ENCODE measurements around the gene ALOXE3. TPM values are rescaled to one million over a fixed set of nuclear protein-coding genes. Genes with fewer than 3 reads are reported as not detected.

The ALOXE3 gene
- total RNA-seq, 2 experiments from 2014 or later, result 0.81 to 0.91 TPM

DNA sequence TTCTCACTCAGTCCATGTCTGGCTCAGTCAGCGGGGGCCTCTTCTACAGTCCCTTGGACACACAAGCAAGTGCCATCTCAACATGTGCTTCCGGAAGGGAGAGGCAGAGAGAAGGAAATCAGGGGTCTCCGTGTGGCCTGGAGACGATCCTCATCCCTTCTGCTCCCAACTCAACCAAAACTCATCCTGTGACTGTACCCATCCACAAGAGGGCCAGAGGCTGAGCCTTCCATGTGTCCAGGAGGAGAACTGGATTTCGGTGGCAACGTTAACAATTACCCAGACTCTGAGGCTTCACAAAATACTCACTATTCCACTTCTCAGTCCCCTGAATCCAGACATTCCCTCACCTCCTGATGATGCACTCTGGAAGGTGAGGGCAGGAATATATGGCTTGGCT lies 23.0 kb downstream of the ALOXE3 start:
- Mint-ChIP-seq H3K27ac (no peak overlapping the region), H3K27me3 (peaks cover 8% of the 10 kb centered on the region), H3K4me1 (ENCODE audit: low read depth) (peaks cover 17% of the 10 kb centered on the region), H3K4me3 (no peak overlapping the region), H3K9me3 (no peaks in the 10 kb centered on the region), H3K36me3 (ENCODE audit: low read depth) (no peaks in the 10 kb centered on the region)
- H3K27me3 ChIP-seq (ENCODE audit: control insufficient read depth in 1 of 2, insufficient read depth in 2 of 2, low read length in 2 of 2), result peaks cover 0 to 8% of the 10 kb centered on the region in 2 experiments
- peaks cover 13% of the 10 kb centered on the region for H3K4me1 ChIP-seq (ENCODE audit: insufficient read depth, low read length)
- no peaks in the 10 kb centered on the region for H3K36me3 ChIP-seq (ENCODE audit: insufficient read depth, low read length)
- DNase-seq (no peak), ATAC-seq (ENCODE audit: poor library complexity) (no peak)
- CTCF ChIA-PET, result interaction anchor here (1.2 kb wide), 1 partner anchor 43 kb away, joined by 3 read pairs; no protein-coding TSS in a partner anchor
- H3K9me3 ChIP-seq (ENCODE audit: control insufficient read depth in 1 of 2, insufficient read depth in 1 of 2, low read length in 2 of 2), result no peaks in the 10 kb centered on the region
- H3K27ac ChIP-seq (ENCODE audit: low read depth in 1 of 2, low read length in 2 of 2), result no peak overlapping the region
- H3K4me3 ChIP-seq (ENCODE audit: low read length), result no peak overlapping the region
- intact Hi-C loops (cut with DNase I, micrococcal nuclease), result loop anchor here in 1 of 2 experiments (2.0 kb wide), 1 partner anchor 23 kb away; the partner anchor contains the start of gene ALOXE3
- POLR2A ChIA-PET, result interaction anchor here (1.4 kb wide), 1 partner anchor 24 kb away, joined by 8 read pairs; no protein-coding TSS in a partner anchor
- no peak for TF ChIP-seq CTCF (IDR thresholded peaks at IDR 0.05)

DNA sequence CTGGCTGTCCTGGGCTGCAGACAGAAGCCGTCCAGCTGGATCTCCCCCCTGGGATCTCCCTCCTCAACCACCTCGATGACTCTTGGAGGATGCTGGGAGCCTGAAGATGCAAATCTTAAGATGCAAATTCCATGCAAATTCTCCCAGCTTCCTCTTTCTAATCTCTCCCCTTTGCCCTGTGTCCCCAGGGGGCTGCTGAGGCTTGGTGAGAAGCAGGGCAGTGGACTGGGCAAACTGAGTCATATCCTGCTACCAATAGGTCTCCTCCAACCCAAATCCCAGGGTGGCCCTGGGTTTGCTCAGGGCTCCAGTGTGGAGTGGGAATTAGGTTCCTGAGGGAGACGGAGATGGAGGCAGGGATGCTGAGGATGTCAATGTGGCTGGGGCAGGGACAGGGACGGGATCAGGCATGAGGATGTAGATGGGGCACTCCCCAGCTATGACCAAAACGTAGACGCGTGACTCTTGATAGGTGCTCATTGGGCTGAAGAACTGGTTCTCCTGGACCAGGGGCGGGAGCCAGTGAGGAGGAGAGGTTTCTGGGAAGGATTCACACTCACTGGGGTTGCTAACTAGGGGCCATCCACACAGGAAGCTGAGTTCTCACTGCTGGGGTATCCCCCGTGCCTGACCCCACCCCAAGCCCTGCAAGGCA lies 27.2 kb downstream of the ALOXE3 start:
- TF ChIP-seq CTCF (IDR thresholded peaks at IDR 0.05), result no peak
- ChIA-PET CTCF (interaction anchor here (0.6 to 2.4 kb wide), 4 partner anchors 12 to 28 kb away, joined by 3 to 6 read pairs (median 4); partner anchors contain the start of gene ALOXE3), POLR2A (interaction anchor here (2.5 kb wide), 1 partner anchor 28 kb away, joined by 6 read pairs; the partner anchor contains the start of gene ALOXE3)
- DNase-seq, result no peak
- no peaks in the 10 kb centered on the region for H3K36me3 Mint-ChIP-seq (ENCODE audit: low read depth)
- Histone ChIP-seq H3K27ac (ENCODE audit: low read depth in 1 of 2, low read length in 2 of 2) (no peak overlapping the region), H3K9me3 (ENCODE audit: control insufficient read depth in 1 of 2, insufficient read depth in 1 of 2, low read length in 2 of 2) (no peaks in the 10 kb centered on the region), H3K4me3 (ENCODE audit: low read length) (no peak overlapping the region), H3K36me3 (ENCODE audit: insufficient read depth, low read length) (no peaks in the 10 kb centered on the region), H3K4me1 (ENCODE audit: insufficient read depth, low read length) (peaks cover 13% of the 10 kb centered on the region), H3K27me3 (ENCODE audit: control insufficient read depth in 1 of 2, insufficient read depth in 2 of 2, low read length in 2 of 2) (peaks cover 4 to 8% of the 10 kb centered on the region in 2 experiments)
- intact Hi-C loops (cut with DNase I, micrococcal nuclease), result no loop called here
- H3K9me3 Mint-ChIP-seq, result no peaks in the 10 kb centered on the region
- no peak overlapping the region for H3K27ac Mint-ChIP-seq
- H3K4me1 Mint-ChIP-seq (ENCODE audit: low read depth), result peaks cover 17% of the 10 kb centered on the region
- ATAC-seq (ENCODE audit: poor library complexity), result no peak
- no peak overlapping the region for H3K4me3 Mint-ChIP-seq
- H3K27me3 Mint-ChIP-seq, result peaks cover 26% of the 10 kb centered on the region

- ATAC-seq (ENCODE audit: poor library complexity) (no peak), DNase-seq (no peak)
- Histone ChIP-seq H3K4me1 (ENCODE audit: insufficient read depth, low read length) (peaks cover 9% of the 10 kb centered on the region), H3K27ac (ENCODE audit: low read depth in 1 of 2, low read length in 2 of 2) (no peak overlapping the region), H3K9me3 (ENCODE audit: control insufficient read depth in 1 of 2, insufficient read depth in 1 of 2, low read length in 2 of 2) (no peaks in the 10 kb centered on the region), H3K4me3 (ENCODE audit: low read length) (no peak overlapping the region), H3K36me3 (ENCODE audit: insufficient read depth, low read length) (no peaks in the 10 kb centered on the region), H3K27me3 (ENCODE audit: control insufficient read depth in 1 of 2, insufficient read depth in 2 of 2, low read length in 2 of 2) (peaks cover 4 to 8% of the 10 kb centered on the region in 2 experiments)
- intact Hi-C loops (cut with DNase I, micrococcal nuclease), result no loop called here
- Mint-ChIP-seq H3K27me3 (peaks cover 30% of the 10 kb centered on the region), H3K36me3 (ENCODE audit: low read depth) (no peaks in the 10 kb centered on the region), H3K4me3 (no peak overlapping the region), H3K9me3 (no peaks in the 10 kb centered on the region), H3K27ac (no peak overlapping the region), H3K4me1 (ENCODE audit: low read depth) (peaks cover 10% of the 10 kb centered on the region)
- TF ChIP-seq CTCF (IDR thresholded peaks at IDR 0.05), result no peak
- CTCF ChIA-PET, result interaction anchor here (2.4 kb wide), 1 partner anchor 29 kb away, joined by 6 read pairs; the partner anchor contains the start of gene ALOXE3
- POLR2A ChIA-PET, result interaction anchor here (2.5 kb wide), 1 partner anchor 29 kb away, joined by 6 read pairs; the partner anchor contains the start of gene ALOXE3
Measured at GRCh38 chr17:8089728-8090127, 28.6 kb downstream of the ALOXE3 start.
